Peyer's patch (tissue), 4 donors: ENCODE results near the gene CDC23.

ENCODE experiments used
- POLR2A ChIP-seq, 2 donors: fragments of 450-650 bp; IDR thresholded peaks; one replicate each; pipeline ENCODE4 v1.5.1; 2017; ENCODE audit warnings: antibody characterized with exemption in 2 of 2, mild to moderate bottlenecking in 2 of 2, moderate library complexity in 2 of 2
- TF ChIP-seq, protein P1 (sequence below), 6 experiments: fragments of 450-650 bp in 4 of 6; fragments of 200-600 bp in 2 of 6; sonication (generic) in 1 of 6; IDR thresholded peaks; one replicate each; pipeline ENCODE4 v1.5.1; 2017 to 2019; ENCODE audit warnings: antibody characterized with exemption in 6 of 6, mild to moderate bottlenecking in 3 of 6, moderate library complexity in 1 of 6

DNA sequence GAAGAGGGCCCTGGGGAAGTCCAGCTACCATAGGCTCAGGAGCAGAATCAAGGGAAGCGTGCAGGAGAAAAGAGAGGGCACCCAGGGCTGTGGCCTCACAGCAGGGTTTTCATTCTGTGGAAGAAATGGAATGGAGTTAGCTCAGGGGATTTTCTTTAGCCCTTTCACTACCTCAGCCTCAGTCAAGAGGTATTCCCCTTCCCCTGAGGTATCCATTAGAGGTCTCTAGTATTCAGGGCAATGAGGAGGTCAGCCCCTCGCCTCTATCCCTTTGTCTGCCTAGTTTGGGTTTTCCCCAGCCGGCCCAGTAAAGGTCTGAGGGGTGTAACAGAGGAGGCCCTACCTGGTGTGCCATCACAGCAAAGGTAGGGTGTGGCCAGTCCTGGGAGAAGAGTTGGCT is 39.8 kb upstream of the CDC23 start:
- TF ChIP-seq, protein P1, sequence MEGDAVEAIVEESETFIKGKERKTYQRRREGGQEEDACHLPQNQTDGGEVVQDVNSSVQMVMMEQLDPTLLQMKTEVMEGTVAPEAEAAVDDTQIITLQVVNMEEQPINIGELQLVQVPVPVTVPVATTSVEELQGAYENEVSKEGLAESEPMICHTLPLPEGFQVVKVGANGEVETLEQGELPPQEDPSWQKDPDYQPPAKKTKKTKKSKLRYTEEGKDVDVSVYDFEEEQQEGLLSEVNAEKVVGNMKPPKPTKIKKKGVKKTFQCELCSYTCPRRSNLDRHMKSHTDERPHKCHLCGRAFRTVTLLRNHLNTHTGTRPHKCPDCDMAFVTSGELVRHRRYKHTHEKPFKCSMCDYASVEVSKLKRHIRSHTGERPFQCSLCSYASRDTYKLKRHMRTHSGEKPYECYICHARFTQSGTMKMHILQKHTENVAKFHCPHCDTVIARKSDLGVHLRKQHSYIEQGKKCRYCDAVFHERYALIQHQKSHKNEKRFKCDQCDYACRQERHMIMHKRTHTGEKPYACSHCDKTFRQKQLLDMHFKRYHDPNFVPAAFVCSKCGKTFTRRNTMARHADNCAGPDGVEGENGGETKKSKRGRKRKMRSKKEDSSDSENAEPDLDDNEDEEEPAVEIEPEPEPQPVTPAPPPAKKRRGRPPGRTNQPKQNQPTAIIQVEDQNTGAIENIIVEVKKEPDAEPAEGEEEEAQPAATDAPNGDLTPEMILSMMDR (IDR thresholded peaks at IDR 0.05), result no peak
- TF ChIP-seq POLR2A (IDR thresholded peaks at IDR 0.05), result no peak
